OCI-LY7 (cell line): ENCODE results near the gene TSPAN5. TPM values are rescaled to one million over a fixed set of nuclear protein-coding genes. Genes with fewer than 3 reads are reported as not detected.

Source experiments
- BruUV-seq: library from RNA; stranded (reverse); fragments of 400-500 nt; replicated peaks from 2 replicates; lab custom pipeline; 2021; lab: Mats Ljungman, UMichigan
- CTCF ChIA-PET: fragments of 300-600 bp; sonication (Branson Sonifier 250); formaldehyde crosslinking; loops from one replicate; lab custom pipeline; 2022; ENCODE audit warnings: antibody characterized with exemption; ENCODE audit not compliant: unreplicated experiment; lab: Charles Lee
- POLR2A ChIA-PET: fragments of 300-600 bp; sonication (Branson Sonifier 250); formaldehyde crosslinking; loops from one replicate; lab custom pipeline; 2022; ENCODE audit warnings: antibody characterized with exemption; lab: Charles Lee
- DNase-seq: peaks from one replicate; pipeline ENCODE4 v3.0.0-alpha.2; 2015; ENCODE audit warnings: low spot score
- H2AFZ ChIP-seq: fragments of 200-600 bp; sonication (generic), shearing (Covaris generic); 2 replicates; pipeline ENCODE4 v1.6.1; 2014; ENCODE audit warnings: mild to moderate bottlenecking, antibody characterized with exemption, low read length, moderate library complexity
- H3K27ac ChIP-seq: fragments of 200-600 bp; sonication (generic); 2 replicates; pipeline ENCODE4 v1.5.1; 2014; ENCODE audit warnings: mixed run types, low read depth, mild to moderate bottlenecking, moderate library complexity, low read length, inconsistent platforms; ENCODE audit not compliant: poor library complexity, severe bottlenecking
- H3K36me3 ChIP-seq: fragments of 200-600 bp; sonication (generic); 2 replicates; pipeline ENCODE4 v1.6.1; 2014; ENCODE audit warnings: mild to moderate bottlenecking, antibody characterized with exemption, low read length, moderate library complexity, mixed read lengths; ENCODE audit not compliant: insufficient read depth
- H3K4me1 ChIP-seq: fragments of 200-600 bp; sonication (generic); 2 replicates; pipeline ENCODE4 v1.5.1; 2014; ENCODE audit warnings: mild to moderate bottlenecking, low read length; ENCODE audit not compliant: insufficient read depth, poor library complexity, severe bottlenecking
- H3K4me2 ChIP-seq: fragments of 200-600 bp; sonication (generic); 2 replicates; pipeline ENCODE4 v1.6.1; 2014; ENCODE audit warnings: mild to moderate bottlenecking, low read length
- H3K4me3 ChIP-seq: fragments of 200-600 bp; sonication (generic); 2 replicates; pipeline ENCODE4 v1.5.1; 2014; ENCODE audit warnings: mild to moderate bottlenecking, low read depth, low read length; ENCODE audit not compliant: poor library complexity, severe bottlenecking
- H3K79me2 ChIP-seq: fragments of 200-600 bp; sonication (generic); 2 replicates; pipeline ENCODE4 v1.6.1; 2016; ENCODE audit warnings: low read depth, mild to moderate bottlenecking, low read length, moderate library complexity, mixed read lengths; ENCODE audit not compliant: insufficient read depth
- H3K9me2 ChIP-seq: fragments of 200-600 bp; sonication (generic); 2 replicates; pipeline ENCODE4 v1.6.1; 2016; ENCODE audit warnings: mild to moderate bottlenecking, low read length, mixed read lengths; ENCODE audit not compliant: insufficient read depth
- H3K9me3 ChIP-seq: fragments of 200-600 bp; sonication (generic); 2 replicates; pipeline ENCODE4 v1.6.1; 2014; ENCODE audit warnings: mild to moderate bottlenecking, mixed run types, low read length, mixed read lengths
- H4K20me1 ChIP-seq: fragments of 200-600 bp; sonication (generic); 2 replicates; pipeline ENCODE4 v1.6.1; 2014; ENCODE audit warnings: mild to moderate bottlenecking, antibody characterized with exemption, low read length, moderate library complexity, mixed read lengths; ENCODE audit not compliant: insufficient read depth
- CTCF ChIP-seq: fragments of 200-600 bp; sonication (generic); conservative IDR thresholded peaks from 2 replicates; pipeline ENCODE4 v1.5.1; 2014; ENCODE audit warnings: mild to moderate bottlenecking, antibody characterized with exemption, low read length, moderate library complexity, mixed read lengths
- EZH2phosphoT487 ChIP-seq: fragments of 200-600 bp; sonication (generic); IDR thresholded peaks from 2 replicates; pipeline ENCODE4 v1.6.1; 2018; ENCODE audit warnings: low read depth, borderline replicate concordance, mild to moderate bottlenecking, mixed run types, antibody characterized with exemption, low read length, moderate library complexity, mixed read lengths
- intact Hi-C: fragments of 100-400 bp; cut with micrococcal nuclease; formaldehyde crosslinking; loops from one replicate; pipeline ENCODE4 v1.10.0; 2022; ENCODE audit not compliant: unreplicated experiment
- total RNA-seq, 2 experiments: library from RNA; depleted of rRNA in 1 of 2; stranded (reverse); fragments of >200 nt in 1 of 2; shearing (Covaris generic) in 1 of 2; gene quantifications; 2 replicates each; pipeline ENCODE4 v1.2.3, GENCODE V29; 2014 to 2022

TSPAN5 gene
- total RNA-seq, 2 experiments from 2014 or later: not detected

- no peak overlapping the region for H2AFZ ChIP-seq
- DNase-seq: no peak
- BruUV-seq: no TSS peak
- no peak for TF ChIP-seq EZH2phosphoT487
- TF ChIP-seq CTCF: no peak
- H3K36me3 ChIP-seq: no peaks in the 10 kb centered on the region
- no peaks in the 10 kb centered on the region for H3K4me1 ChIP-seq
- H3K9me3 ChIP-seq: no peaks in the 10 kb centered on the region
- H3K79me2 ChIP-seq: no peaks in the 10 kb centered on the region
- H4K20me1 ChIP-seq: no peaks in the 10 kb centered on the region
- H3K27ac ChIP-seq: no peak overlapping the region
- H3K4me2 ChIP-seq: no peak overlapping the region
- POLR2A ChIA-PET: interaction anchor here (0.7 kb wide), 1 partner anchor 52 kb away, joined by 3 read pairs; no protein-coding TSS in a partner anchor
- no peaks in the 10 kb centered on the region for H3K9me2 ChIP-seq
- CTCF ChIA-PET: no interaction called here
- H3K4me3 ChIP-seq: no peak overlapping the region
- intact Hi-C loops: no loop called here
Observed at GRCh38 chr4:98623126-98623802, 35.1 kb downstream of the TSPAN5 start.

- Histone ChIP-seq H3K9me3 (no peaks in the 10 kb centered on the region), H2AFZ (no peak overlapping the region), H3K27ac (no peak overlapping the region), H3K36me3 (no peaks in the 10 kb centered on the region), H3K9me2 (no peaks in the 10 kb centered on the region), H3K4me1 (no peaks in the 10 kb centered on the region), H3K79me2 (no peaks in the 10 kb centered on the region), H4K20me1 (no peaks in the 10 kb centered on the region), H3K4me2 (no peak overlapping the region), H3K4me3 (no peak overlapping the region)
- no TSS peak for BruUV-seq
- CTCF ChIA-PET: no interaction called here
- POLR2A ChIA-PET: no interaction called here
- TF ChIP-seq EZH2phosphoT487 (no peak), CTCF (no peak)
- no peak for DNase-seq
- intact Hi-C loops: no loop called here
Observed at GRCh38 chr4:98620087-98620784, 38.2 kb downstream of the TSPAN5 start.

DNA sequence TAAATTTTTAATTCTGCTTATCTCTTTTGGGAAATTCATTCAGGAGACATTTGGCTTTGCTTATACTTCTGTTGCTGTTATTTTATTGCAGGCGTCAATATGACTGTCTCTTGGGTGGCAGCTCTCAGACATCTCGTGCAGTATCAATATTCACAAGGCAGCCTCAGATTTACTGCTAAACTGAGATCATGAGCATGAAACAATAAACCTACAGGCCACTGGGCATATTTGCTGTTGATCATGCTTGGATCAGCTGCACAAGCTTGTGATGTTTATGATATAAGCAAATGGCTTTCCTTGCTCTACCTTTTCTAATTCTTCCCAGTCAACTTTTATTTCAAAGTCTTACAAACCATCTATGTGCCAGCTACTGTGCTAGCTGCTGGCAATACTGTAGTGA, 39.2 kb downstream of the TSPAN5 start:
- CTCF ChIA-PET: no interaction called here
- H3K79me2 ChIP-seq: no peaks in the 10 kb centered on the region
- no peaks in the 10 kb centered on the region for H3K9me2 ChIP-seq
- H3K9me3 ChIP-seq: no peaks in the 10 kb centered on the region
- no peak overlapping the region for H3K4me3 ChIP-seq
- POLR2A ChIA-PET: interaction anchor here (0.6 kb wide), 1 partner anchor 126 kb away, joined by 3 read pairs; no protein-coding TSS in a partner anchor
- no peaks in the 10 kb centered on the region for H3K4me1 ChIP-seq
- no peak overlapping the region for H2AFZ ChIP-seq
- no peak for TF ChIP-seq CTCF
- TF ChIP-seq EZH2phosphoT487: no peak
- H3K4me2 ChIP-seq: no peak overlapping the region
- DNase-seq: no peak
- no peaks in the 10 kb centered on the region for H4K20me1 ChIP-seq
- intact Hi-C loops: no loop called here
- H3K36me3 ChIP-seq: no peaks in the 10 kb centered on the region
- no TSS peak for BruUV-seq
- H3K27ac ChIP-seq: no peak overlapping the region
